DMS79 treated with DMSO at 0.1 percent for 48 hours (cell line): Measurements from ENCODE around the gene CIPC.
A peak's percentile ranks its signal among the peaks of the same experiment; 100 is the strongest.

Experiments
- DNase-seq: peaks from one replicate; lab custom pipeline; 2025; lab: John Stamatoyannopoulos, UW

Gene CIPC

GRCh38 chr14:77151918-77152588 is 54.0 kb downstream of the CIPC start:
- DNase-seq: peak; percentile 91

GRCh38 chr14:77153802-77154201 is 55.7 kb downstream of the CIPC start:
- DNase-seq: no peak

GRCh38 chr14:77154421-77154820 is 56.4 kb downstream of the CIPC start:
- no peak for DNase-seq

- no peak for DNase-seq
These were observed 57.0 kb downstream of the CIPC start for GRCh38 chr14:77155083-77155482.

GRCh38 chr14:77157740-77158139 is 59.7 kb downstream of the CIPC start:
- DNase-seq: no peak

GRCh38 chr14:77158175-77158881 is 60.3 kb downstream of the CIPC start:
- peak; percentile 91 for DNase-seq

GRCh38 chr14:77158882-77159255 is 60.8 kb downstream of the CIPC start:
- peak; percentile 81 for DNase-seq

- no peak for DNase-seq
These were observed 63.0 kb downstream of the CIPC start for GRCh38 chr14:77161011-77161410.
